ENCODE data around the gene GMDS. TPM values are rescaled to one million over a fixed set of nuclear protein-coding genes. Genes with fewer than 3 reads are reported as not detected.

GMDS gene
- total RNA-seq, 1 experiment from 2014 or later, result 10.0 TPM

GRCh38 chr6:1997702-1998101 is 247.7 kb downstream of the GMDS start:
- DNase-seq (ENCODE audit: low read depth), result no peak

- no peak for DNase-seq (ENCODE audit: low read depth)
These were observed 249.8 kb downstream of the GMDS start for GRCh38 chr6:1995636-1996035.

GRCh38 chr6:1993042-1993441 is 252.4 kb downstream of the GMDS start:
- peak; percentile 24 for DNase-seq (ENCODE audit: low read depth)

- no peak for DNase-seq (ENCODE audit: low read depth)
These were observed 254.0 kb downstream of the GMDS start for GRCh38 chr6:1991332-1991878.

GRCh38 chr6:1988843-1989242 is 256.6 kb downstream of the GMDS start:
- DNase-seq (ENCODE audit: low read depth), result no peak

GRCh38 chr6:1987640-1988039 is 257.8 kb downstream of the GMDS start:
- peak; percentile 74 for DNase-seq (ENCODE audit: low read depth)

GRCh38 chr6:1986454-1987243 is 258.8 kb downstream of the GMDS start:
- DNase-seq (ENCODE audit: low read depth), result no peak

GRCh38 chr6:1984346-1984994 is 260.9 kb downstream of the GMDS start:
- no peak for DNase-seq (ENCODE audit: low read depth)

- DNase-seq (ENCODE audit: low read depth), result no peak
These were observed 261.6 kb downstream of the GMDS start for GRCh38 chr6:1983850-1984249.

- no peak for DNase-seq (ENCODE audit: low read depth)
These were observed 272.4 kb downstream of the GMDS start for GRCh38 chr6:1972962-1973361.

GRCh38 chr6:1971612-1972011 is 273.8 kb downstream of the GMDS start:
- no peak for DNase-seq (ENCODE audit: low read depth)

- DNase-seq (ENCODE audit: low read depth), result no peak
These were observed 275.2 kb downstream of the GMDS start for GRCh38 chr6:1970151-1970561.

- no peak for DNase-seq (ENCODE audit: low read depth)
These were observed 278.7 kb downstream of the GMDS start for GRCh38 chr6:1966713-1967112.

GRCh38 chr6:1965596-1966224 is 279.7 kb downstream of the GMDS start:
- no peak for DNase-seq (ENCODE audit: low read depth)

GRCh38 chr6:1963596-1963995 is 281.8 kb downstream of the GMDS start:
- DNase-seq (ENCODE audit: low read depth), result no peak

GRCh38 chr6:1962201-1962600 is 283.2 kb downstream of the GMDS start:
- no peak for DNase-seq (ENCODE audit: low read depth)

- no peak for DNase-seq (ENCODE audit: low read depth)
These were observed 284.8 kb downstream of the GMDS start for GRCh38 chr6:1960486-1961142.

GRCh38 chr6:1958257-1958656 is 287.1 kb downstream of the GMDS start:
- no peak for DNase-seq (ENCODE audit: low read depth)

GRCh38 chr6:1957746-1958145 is 287.7 kb downstream of the GMDS start:
- DNase-seq (ENCODE audit: low read depth), result no peak

GRCh38 chr6:1952740-1953360 is 292.6 kb downstream of the GMDS start:
- DNase-seq (ENCODE audit: low read depth), result peak; percentile 99

- DNase-seq (ENCODE audit: low read depth), result no peak
These were observed 294.8 kb downstream of the GMDS start for GRCh38 chr6:1950631-1951030.

Measured in HT1080 (cell line).